CD4-positive, alpha-beta T cell treated with Interleukin-1 beta for 1 hour (primary cell): ENCODE data around the gene HGS.

Experiments used
- DNase-seq, 2 donors: peaks; one replicate each; pipeline ENCODE4 v3.0.0-alpha.2; 2020 to 2022

The HGS gene

GRCh38 chr17:81706232-81706611, 22.4 kb downstream of the HGS start:
- no peak for DNase-seq

DNA sequence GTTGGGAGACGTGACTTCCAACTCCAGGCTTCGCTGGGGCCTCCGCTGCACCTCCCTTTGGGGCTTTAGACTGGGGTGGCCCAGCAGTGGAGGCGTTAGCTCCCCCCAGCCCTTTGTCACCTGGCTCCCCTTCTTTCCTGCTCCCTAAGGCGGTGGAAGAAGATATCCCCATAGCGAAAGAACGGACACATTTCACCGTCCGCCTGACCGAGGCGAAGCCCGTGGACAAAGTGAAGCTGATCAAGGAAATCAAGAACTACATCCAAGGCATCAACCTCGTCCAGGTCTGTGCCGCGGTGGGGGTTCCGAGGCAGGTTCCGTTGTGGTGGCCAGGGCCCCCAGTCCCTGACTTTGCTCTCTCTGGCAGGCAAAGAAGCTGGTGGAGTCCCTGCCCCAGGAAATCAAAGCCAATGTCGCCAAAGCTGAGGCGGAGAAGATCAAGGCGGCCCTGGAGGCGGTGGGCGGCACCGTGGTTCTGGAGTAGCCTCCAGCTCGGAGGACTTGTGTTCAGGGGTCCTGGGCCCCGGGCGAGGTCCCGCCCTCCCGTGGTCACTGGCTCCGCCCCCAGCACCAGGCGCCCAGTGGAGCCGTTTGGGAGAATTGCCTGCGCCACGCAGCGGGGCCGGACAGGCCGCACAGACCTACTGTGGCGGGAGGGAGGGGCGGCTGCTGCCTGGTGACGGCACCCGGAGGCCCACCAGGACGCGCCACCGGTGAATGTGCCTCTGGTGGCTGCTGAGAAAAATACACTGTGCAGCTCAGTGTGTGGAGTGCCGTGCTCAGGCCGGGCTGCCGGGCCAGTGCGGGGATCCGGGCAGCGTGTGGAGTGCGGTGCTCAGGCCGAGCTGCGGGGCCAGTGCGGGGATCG, 23.2 kb downstream of the HGS start:
- DNase-seq, result no peak

DNA sequence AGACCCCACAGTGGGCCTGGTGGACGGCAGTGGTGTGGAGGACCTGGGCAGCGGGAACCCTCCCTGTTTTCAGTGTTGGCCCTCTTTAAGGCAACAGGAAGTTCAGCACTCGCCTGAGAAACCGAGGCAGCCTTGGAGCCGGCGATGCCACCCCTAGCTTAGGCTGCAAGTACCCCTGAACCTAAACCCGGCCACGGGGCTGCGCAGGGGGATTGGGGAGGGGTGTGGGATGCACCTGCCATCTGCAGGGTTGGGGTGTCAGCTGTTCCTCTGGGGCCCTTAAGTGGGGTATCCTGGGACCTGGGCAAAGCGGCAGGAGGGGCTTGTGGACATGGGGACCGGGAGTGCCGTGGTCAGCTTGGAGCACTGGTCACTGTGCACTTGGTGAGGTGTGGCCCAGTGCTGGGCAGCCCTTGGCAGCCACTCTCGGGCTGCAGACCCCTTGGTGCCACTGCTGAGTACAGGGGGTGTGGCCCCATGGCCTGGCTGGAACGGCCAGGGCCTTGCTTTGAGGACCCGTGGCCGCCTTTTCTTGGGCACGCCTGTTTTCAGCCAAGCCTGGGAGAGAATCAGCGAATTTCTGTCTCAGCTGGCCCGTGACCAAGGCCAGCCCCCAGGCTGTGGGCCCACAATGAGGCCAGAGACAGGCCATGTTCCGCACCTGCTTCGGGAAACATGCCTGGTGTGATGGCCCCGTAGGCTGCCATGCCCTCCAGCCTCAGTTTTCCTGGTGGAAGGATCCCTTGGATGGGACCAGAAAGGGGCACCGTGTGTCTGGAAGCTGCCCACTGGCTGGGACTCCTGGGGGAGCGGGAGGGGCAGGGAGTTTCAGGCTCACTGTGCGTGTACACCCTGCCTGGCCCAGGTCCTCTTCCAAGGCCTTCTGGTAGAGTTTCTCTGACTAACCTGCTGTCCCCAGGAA, 24.2 kb downstream of the HGS start:
- DNase-seq, result no peak

DNA sequence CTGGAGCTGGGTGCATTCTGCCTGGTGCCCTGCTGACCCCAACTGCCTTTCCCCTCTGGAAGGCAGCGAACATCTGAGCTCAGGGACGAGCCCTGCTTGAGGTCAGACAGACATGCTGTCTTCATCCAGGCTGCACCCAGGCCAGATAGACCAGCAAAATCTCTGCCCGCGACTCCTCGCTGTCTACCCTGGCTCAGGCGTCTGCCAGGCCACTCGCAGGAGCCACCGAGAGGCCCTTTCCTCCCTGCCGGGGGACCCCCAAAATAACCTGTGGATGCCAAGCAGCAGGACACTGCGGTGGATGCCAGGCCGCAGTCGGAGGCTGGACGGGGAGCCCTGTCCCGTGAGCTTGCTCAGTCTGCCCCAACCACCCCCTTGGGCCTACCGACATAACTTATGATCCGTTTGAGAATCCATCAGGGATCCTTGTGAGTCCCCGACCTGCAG, 25.0 kb downstream of the HGS start:
- no peak for DNase-seq

- DNase-seq, result peak in 1 of 2 donors; percentile 31
These were observed 26.9 kb downstream of the HGS start for GRCh38 chr17:81710514-81711308.

GRCh38 chr17:81711814-81712467, 28.1 kb downstream of the HGS start, which contains the start of gene SLC25A10:
TSS of gene SLC25A10 (plus strand) at chr17:81712284. CDS start at chr17:81712427, 143 bp downstream.
- peak; percentile 75 to 78 for DNase-seq

DNA sequence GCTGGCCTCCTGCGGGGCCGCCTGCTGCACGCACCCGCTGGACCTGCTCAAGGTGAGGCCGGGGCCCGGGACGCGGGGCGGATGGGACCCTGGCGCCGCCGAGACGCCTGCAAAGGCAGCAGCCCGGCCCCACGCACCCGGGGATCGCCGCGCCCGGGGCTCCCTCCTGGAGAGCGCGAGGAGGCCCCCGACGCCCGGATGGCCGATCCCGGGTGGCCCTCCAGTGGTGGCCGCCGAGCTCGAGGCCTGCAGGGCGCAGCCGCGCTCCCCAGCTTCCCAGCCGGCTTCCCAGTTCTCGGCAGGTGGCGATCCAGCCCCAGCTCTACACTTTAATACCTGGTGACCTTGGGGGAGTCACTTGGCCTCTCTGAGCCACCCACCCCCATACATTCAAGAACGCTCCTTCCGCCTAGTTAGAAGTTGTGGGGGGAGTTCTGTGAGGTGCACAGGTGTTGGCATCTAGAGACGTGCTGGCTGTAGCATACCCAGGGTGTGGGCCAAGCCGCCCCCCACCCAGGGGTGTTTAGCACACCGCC, 28.7 kb downstream of the HGS start:
- DNase-seq, result no peak

DNA sequence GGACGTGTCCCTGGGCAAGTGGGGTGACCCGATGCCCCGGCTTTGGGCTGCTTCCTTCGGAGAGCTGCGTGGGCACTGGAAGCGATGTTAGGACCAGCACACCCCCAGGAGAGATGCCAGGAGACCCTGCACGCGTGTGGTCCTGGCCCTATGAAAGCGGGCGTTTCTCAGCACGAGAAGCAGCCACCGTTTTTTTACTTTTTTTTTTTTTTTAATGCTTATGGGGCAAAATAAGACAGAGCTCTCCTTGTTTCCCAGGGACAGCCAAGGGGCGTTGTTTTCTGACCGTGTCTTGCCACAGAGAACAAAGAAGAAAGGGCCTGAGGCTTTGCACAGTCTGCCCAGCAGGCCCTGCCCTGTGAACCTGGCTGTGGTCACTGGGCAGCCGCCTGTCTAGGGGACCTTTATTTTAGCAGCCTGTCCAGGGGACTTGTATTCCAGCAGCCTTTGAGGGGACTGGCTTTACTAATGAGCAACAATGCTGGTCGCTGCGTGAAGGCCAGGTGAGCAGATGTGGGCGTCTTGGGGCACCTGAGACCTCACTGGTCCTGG, 29.3 kb downstream of the HGS start:
- DNase-seq, result no peak

DNA sequence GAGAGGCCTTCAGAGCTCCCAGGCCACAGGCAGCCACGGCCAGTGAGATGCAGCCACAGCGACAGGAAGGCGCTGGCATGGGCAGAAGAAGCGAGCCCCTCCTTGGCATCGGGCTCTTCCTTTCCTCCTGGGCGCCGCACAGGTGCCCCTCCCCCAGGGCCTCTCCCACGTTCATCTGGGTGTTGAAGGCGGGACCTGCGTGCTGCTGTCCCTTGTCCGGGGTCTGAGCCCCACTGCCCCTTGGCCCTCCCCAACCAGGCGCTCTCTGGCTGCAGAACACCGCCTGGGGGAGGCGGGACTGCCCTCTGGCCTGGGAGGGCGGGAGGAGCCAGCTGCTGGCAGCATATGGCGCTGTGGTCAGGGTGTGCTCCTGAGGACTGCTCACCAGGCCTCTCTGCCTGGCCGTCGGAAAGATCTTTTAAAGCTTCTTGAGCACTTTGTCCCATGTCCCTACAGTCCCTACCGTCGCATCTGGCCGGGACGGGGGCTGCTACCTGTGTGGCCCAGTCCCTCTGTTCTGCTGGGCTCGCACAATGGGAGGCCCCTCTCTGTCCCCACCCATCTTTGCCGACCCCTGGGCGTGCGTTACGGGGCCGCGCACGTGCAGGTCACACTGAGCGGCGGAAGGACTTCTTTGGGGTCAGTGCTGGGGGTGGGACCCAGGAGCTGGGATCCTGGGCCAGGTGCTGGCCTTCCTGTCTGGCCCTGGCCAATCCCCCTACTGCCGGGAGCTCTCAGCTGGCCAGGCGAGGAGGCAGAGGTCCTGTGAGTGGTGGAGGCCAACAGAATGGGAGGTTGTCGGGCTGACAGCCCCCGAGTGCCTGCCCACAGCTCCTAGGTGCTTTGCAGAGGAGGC, 30.0 kb downstream of the HGS start:
- DNase-seq, result no peak

DNA sequence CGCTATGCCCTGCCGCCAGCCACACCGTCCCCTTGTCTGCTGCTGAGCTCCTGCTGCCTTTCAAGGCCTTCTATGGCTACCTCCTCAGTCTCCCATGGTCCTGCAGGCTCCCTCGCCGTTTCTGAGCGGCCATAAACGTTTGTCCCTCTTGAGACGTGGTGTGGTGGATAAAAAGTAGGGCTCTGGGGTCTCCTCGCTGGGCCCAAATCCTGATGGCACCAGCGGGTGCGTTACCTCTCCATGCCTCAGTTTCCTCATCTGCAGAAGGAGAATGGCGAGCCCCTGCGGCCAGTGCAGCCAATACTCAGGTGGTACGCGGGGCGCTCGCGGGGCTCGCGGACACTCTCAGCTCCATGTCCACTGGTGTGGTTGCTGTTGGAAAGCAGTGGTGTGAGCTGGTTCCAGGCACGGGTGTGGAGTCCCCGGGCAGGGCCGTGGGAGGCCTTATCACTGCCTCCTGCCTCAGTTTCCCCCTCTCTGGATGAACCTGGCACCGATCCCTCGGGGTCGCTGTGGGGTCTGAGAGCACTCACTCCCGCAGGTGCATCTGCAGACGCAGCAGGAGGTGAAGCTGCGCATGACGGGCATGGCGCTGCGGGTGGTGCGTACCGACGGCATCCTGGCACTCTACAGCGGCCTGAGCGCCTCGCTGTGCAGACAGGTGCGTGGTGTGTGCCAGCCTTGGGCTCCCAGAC, 30.7 kb downstream of the HGS start:
- no peak for DNase-seq

DNA sequence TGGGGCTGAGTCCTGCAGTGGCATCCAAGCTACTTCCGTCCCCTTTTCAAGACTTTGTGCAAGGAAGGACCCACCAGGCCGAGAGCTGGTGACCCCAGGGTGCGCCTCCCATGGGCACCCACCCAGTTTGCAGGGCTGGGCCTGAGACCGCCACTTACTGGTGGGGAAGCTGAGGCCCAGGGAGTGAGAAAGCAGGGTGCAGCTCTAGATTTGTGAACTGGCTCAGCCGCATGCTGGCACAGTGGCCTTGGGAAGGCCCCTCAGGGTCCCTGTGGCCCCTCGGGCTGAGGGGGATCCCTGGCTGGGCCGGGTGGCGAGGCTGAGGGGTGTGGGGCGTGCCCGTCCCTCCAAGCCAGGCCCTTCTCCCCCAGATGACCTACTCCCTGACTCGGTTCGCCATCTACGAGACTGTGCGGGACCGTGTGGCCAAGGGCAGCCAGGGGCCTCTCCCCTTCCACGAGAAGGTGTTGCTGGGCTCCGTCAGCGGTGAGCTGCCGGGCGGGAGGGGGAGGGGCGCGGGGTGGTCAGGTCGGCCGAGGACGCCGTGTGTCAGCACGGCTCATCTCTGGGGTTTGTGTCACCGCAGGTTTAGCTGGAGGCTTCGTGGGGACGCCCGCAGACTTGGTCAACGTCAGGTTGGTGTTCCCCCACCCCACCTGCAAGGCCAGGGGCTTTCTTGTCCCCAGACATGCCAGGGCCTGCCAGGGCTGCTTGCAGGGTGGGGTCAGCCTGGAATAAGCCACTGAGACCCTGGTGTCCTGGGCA, 31.5 kb downstream of the HGS start:
- DNase-seq, result no peak

GRCh38 chr17:81715872-81716673, 32.3 kb downstream of the HGS start:
- no peak for DNase-seq

DNA sequence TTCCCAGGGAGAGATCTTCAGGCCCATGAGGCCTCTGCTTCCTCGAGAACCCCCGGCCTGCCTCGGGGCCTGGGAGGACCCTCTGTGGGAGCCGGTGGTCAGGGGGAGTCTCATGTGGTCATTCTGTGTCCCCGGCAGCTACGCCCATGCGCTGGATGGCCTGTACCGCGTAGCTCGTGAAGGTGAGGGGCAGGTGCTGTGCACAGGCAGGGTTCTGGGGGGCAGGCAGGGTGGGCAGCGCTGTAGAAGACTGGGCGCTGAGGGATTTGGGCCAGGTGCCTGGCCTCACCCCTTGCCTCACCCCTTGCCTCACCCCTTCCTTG, 32.8 kb downstream of the HGS start:
- no peak for DNase-seq

DNA sequence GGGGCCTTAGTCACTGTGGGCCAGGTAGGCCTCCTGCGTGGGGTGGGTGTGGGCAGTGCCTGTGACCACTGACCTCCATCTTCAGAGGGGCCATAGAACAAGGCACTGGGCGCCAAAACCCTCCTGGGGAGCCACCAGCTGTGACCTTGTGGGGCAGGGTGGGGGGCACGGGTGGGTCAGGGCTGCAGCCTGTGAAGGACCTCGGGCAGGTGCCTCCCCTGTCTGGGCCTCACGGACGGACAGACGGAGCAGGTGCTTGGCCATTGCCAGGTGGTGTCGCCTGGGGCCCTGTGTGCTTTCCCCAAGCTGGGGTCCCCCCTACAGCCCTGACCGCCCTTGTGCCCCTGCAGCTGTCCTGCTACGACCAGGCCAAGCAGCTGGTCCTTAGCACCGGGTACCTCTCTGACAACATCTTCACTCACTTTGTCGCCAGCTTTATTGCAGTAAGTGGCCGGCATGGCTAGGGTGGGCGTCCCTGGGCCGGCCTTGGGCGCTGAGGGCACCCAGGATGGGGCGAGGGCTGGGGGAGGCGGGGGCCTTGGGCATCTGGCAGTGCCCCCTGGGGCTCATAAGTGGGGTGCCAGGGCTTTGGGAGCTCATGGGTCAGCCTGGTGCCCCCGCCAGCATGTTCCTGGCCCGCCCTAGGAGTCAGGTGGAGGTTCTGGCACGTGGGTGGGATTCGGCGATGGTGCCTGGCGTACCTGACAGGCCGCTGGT, 33.4 kb downstream of the HGS start:
- DNase-seq, result no peak

GRCh38 chr17:81717766-81718089, 33.9 kb downstream of the HGS start:
- no peak for DNase-seq

GRCh38 chr17:81719410-81720266, 35.8 kb downstream of the HGS start:
- no peak for DNase-seq
